ENCODE results near the gene TMEM106C.

TMEM106C gene

DNA sequence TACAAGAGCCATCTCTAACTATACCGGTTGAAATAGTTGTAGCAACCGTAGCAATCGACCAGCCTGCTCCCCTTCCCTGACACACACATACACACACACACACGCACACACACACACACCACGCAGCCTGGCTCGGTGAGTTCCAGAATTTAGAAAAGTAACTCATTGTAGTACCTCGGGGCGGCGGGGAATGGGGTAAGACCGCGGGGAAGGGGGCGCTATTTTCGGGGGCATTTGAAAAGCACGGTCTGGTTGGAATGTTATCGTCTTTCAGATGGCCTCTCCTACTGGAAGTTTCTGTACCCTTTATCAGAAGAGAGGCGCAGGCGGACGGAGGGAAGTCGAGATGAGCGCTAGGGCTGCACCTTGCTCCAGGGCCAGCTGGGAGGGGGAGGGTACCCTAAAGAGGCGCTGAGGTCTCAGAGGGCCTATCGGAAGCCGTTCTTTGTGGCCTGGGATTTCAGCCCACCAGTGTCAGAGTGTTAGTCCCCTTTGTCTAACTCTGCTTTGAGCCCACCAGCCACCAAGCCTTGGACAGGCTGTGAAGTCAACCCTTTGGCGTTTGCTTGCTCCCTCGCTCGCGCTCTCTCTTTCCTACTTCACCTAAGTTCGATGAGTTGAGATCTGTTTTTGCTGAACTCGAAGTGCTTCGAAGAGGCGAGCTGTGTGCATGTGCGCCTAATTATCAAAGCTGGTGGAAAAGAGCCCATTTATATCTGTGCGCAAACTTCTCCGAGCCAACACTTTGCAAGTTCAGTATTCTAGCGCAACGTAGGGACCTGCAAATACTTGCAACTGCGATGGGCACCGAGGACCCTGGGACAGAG lies 40.0 kb downstream of the TMEM106C start:
- H3K9ac ChIP-seq (ENCODE audit: low read depth in 1 of 2, low read length in 2 of 2): no peak overlapping the region
- H3K27ac ChIP-seq (ENCODE audit: low read depth, low read length): no peak overlapping the region
- H3K4me3 ChIP-seq (ENCODE audit: low read depth in 1 of 2, low read length in 2 of 2): peak overlapping the region; percentile 32 to 54
- H3K4me1 ChIP-seq (ENCODE audit: control insufficient read depth in 1 of 2, insufficient read depth in 2 of 2, low read length in 2 of 2): peaks cover 33 to 41% of the 10 kb centered on the region in 2 donors
- peaks cover 68 to 84% of the 10 kb centered on the region in 2 donors for H3K27me3 ChIP-seq (ENCODE audit: control insufficient read depth in 1 of 2, insufficient read depth in 2 of 2, low read length in 2 of 2)
- no peaks in the 10 kb centered on the region for H3K9me3 ChIP-seq (ENCODE audit: control insufficient read depth in 1 of 2, low read length in 2 of 2)
- no peaks in the 10 kb centered on the region for H3K36me3 ChIP-seq (ENCODE audit: control insufficient read depth in 1 of 2, insufficient read depth in 2 of 2, low read length in 2 of 2)

DNA sequence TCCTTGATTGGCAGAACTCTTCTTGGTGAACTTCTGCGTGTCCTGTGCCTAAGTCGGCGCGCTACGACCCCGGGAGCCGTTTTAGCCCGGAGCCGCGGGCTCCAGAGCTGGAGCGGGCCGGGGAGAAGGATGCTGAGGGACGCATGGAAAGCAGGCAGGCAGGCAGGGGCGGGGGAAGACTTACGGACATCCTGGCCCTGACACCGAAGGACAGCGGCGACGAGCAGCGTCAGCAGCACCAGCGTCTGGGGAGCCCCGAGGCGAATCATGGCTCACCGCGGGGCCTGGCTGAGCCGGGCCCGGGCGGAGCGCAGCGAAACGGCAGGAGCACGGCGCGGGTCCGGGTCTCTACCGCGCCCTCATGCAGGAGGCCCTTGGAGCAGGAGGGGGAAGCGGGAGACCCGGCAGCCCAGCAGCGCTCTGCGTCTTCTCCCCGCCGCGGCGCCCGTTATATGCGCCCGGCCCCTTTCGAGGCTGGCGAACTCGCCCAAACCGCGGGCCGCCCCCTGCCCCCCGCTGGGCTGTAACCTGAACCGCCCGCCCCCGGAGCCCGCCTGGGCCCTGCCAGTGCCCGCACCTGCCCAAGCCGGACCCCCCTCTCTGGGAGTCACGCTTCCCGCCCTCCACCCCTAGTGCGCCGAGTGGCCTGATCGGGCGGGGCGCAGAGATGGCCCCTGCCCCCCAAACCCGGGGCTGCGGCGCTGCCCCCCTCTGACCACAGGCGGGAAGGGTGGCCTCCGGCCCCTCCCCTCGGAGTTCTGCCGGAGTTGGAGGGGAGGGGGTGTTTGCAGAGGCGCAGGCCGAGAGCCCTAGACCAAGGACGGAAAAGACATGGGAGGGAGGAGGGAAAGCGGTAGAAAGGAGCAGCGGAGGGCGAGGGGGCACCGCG lies 40.9 kb downstream of the TMEM106C start, which contains the start of gene COL2A1:
Gene COL2A1, minus strand, starts transcription at position 424 of the 889 bp plus-strand sequence. Its CDS starts 155 bp downstream, at position 269.
- Histone ChIP-seq H3K9me3 (ENCODE audit: control insufficient read depth in 1 of 2, low read length in 2 of 2) (no peaks in the 10 kb centered on the region), H3K9ac (ENCODE audit: low read depth in 1 of 2, low read length in 2 of 2) (no peak within 1 kb of the TSS), H3K27me3 (ENCODE audit: control insufficient read depth in 1 of 2, insufficient read depth in 2 of 2, low read length in 2 of 2) (peaks cover 71 to 80% of the 10 kb centered on the region in 2 donors), H3K4me1 (ENCODE audit: control insufficient read depth in 1 of 2, insufficient read depth in 2 of 2, low read length in 2 of 2) (peaks cover 33 to 41% of the 10 kb centered on the region in 2 donors), H3K4me3 (ENCODE audit: low read depth in 1 of 2, low read length in 2 of 2) (peak within 1 kb of the TSS; percentile 32 to 54), H3K27ac (ENCODE audit: low read depth, low read length) (no peak within 1 kb of the TSS), H3K36me3 (ENCODE audit: control insufficient read depth in 1 of 2, insufficient read depth in 2 of 2, low read length in 2 of 2) (no peaks in the 10 kb centered on the region)

DNA sequence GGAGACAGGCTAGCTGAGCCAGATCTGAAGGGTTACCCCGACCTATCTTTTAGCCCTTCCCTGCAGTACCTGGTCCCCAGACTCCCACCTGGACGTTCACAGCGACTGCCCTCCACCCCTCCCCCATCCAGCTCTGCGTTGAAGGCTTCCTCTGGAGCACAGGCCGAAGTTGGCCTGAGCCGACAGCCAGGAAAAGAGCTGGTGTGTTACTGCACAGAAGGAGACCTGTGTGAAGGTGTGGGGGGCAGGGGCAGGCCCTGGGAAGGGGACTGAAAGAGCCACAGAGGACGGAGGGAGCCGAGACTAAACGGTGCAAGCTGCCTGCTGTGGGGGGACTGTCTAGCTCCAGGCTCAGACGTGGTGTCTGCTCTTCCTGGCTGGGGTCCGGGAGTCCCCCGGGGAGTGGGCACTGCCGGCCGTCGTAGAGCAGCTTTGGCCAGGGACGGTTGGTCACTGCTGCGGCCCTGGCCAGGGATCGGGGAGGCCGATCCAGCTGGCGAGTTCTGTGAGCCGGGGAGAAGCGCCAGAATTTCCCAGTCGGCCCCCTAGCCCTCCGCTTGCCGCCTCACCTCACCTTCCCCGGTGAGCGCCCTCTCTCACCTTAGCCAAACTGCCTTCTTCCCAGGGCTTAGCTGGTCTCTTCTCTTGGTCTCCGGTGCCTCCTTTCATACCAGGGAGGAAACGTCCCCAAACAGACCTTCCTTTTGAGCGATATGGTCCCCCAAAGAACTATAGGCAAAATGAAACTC lies 41.8 kb downstream of the TMEM106C start:
- peaks cover 75% of the 10 kb centered on the region in 2 donors for H3K27me3 ChIP-seq (ENCODE audit: control insufficient read depth in 1 of 2, insufficient read depth in 2 of 2, low read length in 2 of 2)
- peaks cover 33 to 41% of the 10 kb centered on the region in 2 donors for H3K4me1 ChIP-seq (ENCODE audit: control insufficient read depth in 1 of 2, insufficient read depth in 2 of 2, low read length in 2 of 2)
- H3K27ac ChIP-seq (ENCODE audit: low read depth, low read length): no peak overlapping the region
- no peaks in the 10 kb centered on the region for H3K9me3 ChIP-seq (ENCODE audit: control insufficient read depth in 1 of 2, low read length in 2 of 2)
- H3K9ac ChIP-seq (ENCODE audit: low read depth in 1 of 2, low read length in 2 of 2): no peak overlapping the region
- no peaks in the 10 kb centered on the region for H3K36me3 ChIP-seq (ENCODE audit: control insufficient read depth in 1 of 2, insufficient read depth in 2 of 2, low read length in 2 of 2)
- no peak overlapping the region for H3K4me3 ChIP-seq (ENCODE audit: low read depth in 1 of 2, low read length in 2 of 2)

DNA sequence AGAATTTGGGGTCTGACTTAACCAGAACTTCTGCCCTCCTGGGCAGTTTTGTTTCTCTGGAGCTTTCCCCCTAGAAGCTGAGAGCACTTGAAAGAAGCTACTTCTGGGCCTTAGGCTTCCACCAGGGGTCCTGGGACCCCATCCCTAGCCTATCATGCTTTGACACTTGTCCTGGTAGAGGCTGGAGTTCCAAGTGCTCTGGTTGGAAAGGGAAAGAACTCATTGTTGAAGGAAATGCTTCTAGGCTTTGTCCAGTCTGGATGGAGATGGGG lies 42.3 kb downstream of the TMEM106C start:
- Histone ChIP-seq H3K9ac (ENCODE audit: low read depth in 1 of 2, low read length in 2 of 2) (no peak overlapping the region), H3K4me3 (ENCODE audit: low read depth in 1 of 2, low read length in 2 of 2) (no peak overlapping the region), H3K27me3 (ENCODE audit: control insufficient read depth in 1 of 2, insufficient read depth in 2 of 2, low read length in 2 of 2) (peaks cover 72% of the 10 kb centered on the region in 2 donors), H3K36me3 (ENCODE audit: control insufficient read depth in 1 of 2, insufficient read depth in 2 of 2, low read length in 2 of 2) (no peaks in the 10 kb centered on the region), H3K4me1 (ENCODE audit: control insufficient read depth in 1 of 2, insufficient read depth in 2 of 2, low read length in 2 of 2) (peaks cover 33 to 41% of the 10 kb centered on the region in 2 donors), H3K27ac (ENCODE audit: low read depth, low read length) (no peak overlapping the region), H3K9me3 (ENCODE audit: control insufficient read depth in 1 of 2, low read length in 2 of 2) (no peaks in the 10 kb centered on the region)

DNA sequence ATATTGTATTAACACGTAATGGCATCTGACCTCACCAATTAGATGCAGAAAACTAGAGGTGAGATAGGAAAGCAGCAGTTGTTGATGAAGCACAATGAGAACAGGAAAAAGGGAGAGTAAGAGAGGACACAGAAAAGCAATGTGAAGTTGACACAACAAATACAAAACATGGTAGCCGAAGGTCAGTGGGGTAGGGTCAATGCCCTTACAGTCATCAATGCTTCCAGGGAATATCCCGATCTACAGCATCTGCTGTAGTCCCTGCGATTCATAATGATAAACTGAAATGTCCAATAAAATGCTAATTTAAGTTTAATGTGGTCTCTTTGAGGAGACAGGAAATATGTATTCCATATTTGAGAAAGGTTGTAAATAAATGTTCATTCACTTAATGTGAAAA lies 43.8 kb downstream of the TMEM106C start:
- Histone ChIP-seq H3K4me1 (ENCODE audit: control insufficient read depth in 1 of 2, insufficient read depth in 2 of 2, low read length in 2 of 2) (peaks cover 18 to 26% of the 10 kb centered on the region in 2 donors), H3K9me3 (ENCODE audit: control insufficient read depth in 1 of 2, low read length in 2 of 2) (no peaks in the 10 kb centered on the region), H3K27ac (ENCODE audit: low read depth, low read length) (no peak overlapping the region), H3K36me3 (ENCODE audit: control insufficient read depth in 1 of 2, insufficient read depth in 2 of 2, low read length in 2 of 2) (no peaks in the 10 kb centered on the region), H3K9ac (ENCODE audit: low read depth in 1 of 2, low read length in 2 of 2) (no peak overlapping the region), H3K4me3 (ENCODE audit: low read depth in 1 of 2, low read length in 2 of 2) (no peak overlapping the region), H3K27me3 (ENCODE audit: control insufficient read depth in 1 of 2, insufficient read depth in 2 of 2, low read length in 2 of 2) (peaks cover 57 to 59% of the 10 kb centered on the region in 2 donors)

DNA sequence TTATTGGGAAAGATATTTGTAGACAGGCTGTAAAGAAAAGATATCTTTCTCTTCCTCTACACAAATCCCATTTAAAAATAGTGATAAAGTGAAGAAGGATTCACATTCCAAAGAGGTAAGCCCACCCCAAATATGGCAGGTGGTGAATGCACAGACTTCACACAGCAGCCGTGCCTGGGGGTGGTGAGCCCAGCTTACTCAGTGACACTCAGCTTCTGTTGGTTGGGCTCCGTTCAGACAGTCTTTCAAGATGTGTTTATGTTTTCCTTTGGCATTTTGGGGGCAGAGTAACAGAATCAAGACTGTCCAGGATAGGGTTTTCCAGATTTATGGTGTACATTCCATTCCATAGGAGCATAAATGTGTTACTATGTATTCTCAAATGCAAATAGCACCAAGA lies 45.0 kb downstream of the TMEM106C start:
- H3K4me3 ChIP-seq (ENCODE audit: low read depth in 1 of 2, low read length in 2 of 2): no peak overlapping the region
- H3K4me1 ChIP-seq (ENCODE audit: control insufficient read depth in 1 of 2, insufficient read depth in 2 of 2, low read length in 2 of 2): peaks cover 8 to 17% of the 10 kb centered on the region in 2 donors
- H3K36me3 ChIP-seq (ENCODE audit: control insufficient read depth in 1 of 2, insufficient read depth in 2 of 2, low read length in 2 of 2): no peaks in the 10 kb centered on the region
- H3K9ac ChIP-seq (ENCODE audit: low read depth in 1 of 2, low read length in 2 of 2): no peak overlapping the region
- H3K9me3 ChIP-seq (ENCODE audit: control insufficient read depth in 1 of 2, low read length in 2 of 2): no peaks in the 10 kb centered on the region
- H3K27ac ChIP-seq (ENCODE audit: low read depth, low read length): no peak overlapping the region
- peaks cover 45 to 47% of the 10 kb centered on the region in 2 donors for H3K27me3 ChIP-seq (ENCODE audit: control insufficient read depth in 1 of 2, insufficient read depth in 2 of 2, low read length in 2 of 2)

DNA sequence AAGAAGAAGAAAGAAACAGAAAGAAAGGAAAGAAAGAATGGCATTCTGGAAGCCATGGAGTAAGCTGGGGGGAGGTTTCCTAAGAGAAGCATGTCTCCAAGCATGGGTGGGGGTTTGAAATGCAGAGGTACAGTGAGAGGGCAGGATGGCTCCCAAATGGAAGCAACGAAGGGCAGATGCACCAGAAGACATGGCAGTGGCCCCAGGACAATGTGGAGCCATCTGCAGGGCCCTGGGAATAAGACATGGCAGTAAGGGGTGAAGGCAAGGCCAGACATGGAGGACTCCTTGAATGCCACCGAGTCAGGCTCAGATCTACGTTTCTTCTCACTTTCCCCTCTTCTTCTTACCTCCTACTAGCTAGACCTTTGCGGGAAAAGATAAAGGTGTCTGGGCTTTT lies 45.6 kb downstream of the TMEM106C start:
- no peaks in the 10 kb centered on the region for H3K9me3 ChIP-seq (ENCODE audit: control insufficient read depth in 1 of 2, low read length in 2 of 2)
- no peak overlapping the region for H3K4me3 ChIP-seq (ENCODE audit: low read depth in 1 of 2, low read length in 2 of 2)
- no peak overlapping the region for H3K27ac ChIP-seq (ENCODE audit: low read depth, low read length)
- no peaks in the 10 kb centered on the region for H3K36me3 ChIP-seq (ENCODE audit: control insufficient read depth in 1 of 2, insufficient read depth in 2 of 2, low read length in 2 of 2)
- H3K4me1 ChIP-seq (ENCODE audit: control insufficient read depth in 1 of 2, insufficient read depth in 2 of 2, low read length in 2 of 2): peaks cover 6 to 16% of the 10 kb centered on the region in 2 donors
- H3K9ac ChIP-seq (ENCODE audit: low read depth in 1 of 2, low read length in 2 of 2): no peak overlapping the region
- H3K27me3 ChIP-seq (ENCODE audit: control insufficient read depth in 1 of 2, insufficient read depth in 2 of 2, low read length in 2 of 2): peaks cover 39 to 41% of the 10 kb centered on the region in 2 donors

DNA sequence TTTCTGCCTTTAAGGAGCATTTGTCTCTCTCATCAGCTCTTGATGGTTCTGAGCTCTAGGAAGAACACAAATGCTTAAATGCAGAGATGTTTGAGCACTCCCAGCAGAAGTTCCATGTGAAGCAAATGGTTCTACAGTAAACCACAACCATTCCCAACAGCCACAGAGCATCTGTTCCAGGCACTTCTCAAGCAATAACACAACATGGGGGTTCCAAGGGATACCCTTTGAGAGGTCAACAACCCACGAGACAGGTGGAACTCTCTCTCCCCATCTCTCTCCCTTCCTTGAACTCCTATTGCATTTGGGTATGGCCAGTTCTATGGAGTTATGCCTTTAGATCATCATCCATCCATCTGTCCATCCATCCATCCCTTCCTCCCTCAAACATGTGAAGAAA lies 46.1 kb downstream of the TMEM106C start:
- peaks cover 37 to 38% of the 10 kb centered on the region in 2 donors for H3K27me3 ChIP-seq (ENCODE audit: control insufficient read depth in 1 of 2, insufficient read depth in 2 of 2, low read length in 2 of 2)
- H3K27ac ChIP-seq (ENCODE audit: low read depth, low read length): no peak overlapping the region
- H3K4me3 ChIP-seq (ENCODE audit: low read depth in 1 of 2, low read length in 2 of 2): no peak overlapping the region
- peaks cover 5 to 12% of the 10 kb centered on the region in 2 donors for H3K4me1 ChIP-seq (ENCODE audit: control insufficient read depth in 1 of 2, insufficient read depth in 2 of 2, low read length in 2 of 2)
- H3K9ac ChIP-seq (ENCODE audit: low read depth in 1 of 2, low read length in 2 of 2): no peak overlapping the region
- no peaks in the 10 kb centered on the region for H3K36me3 ChIP-seq (ENCODE audit: control insufficient read depth in 1 of 2, insufficient read depth in 2 of 2, low read length in 2 of 2)
- no peaks in the 10 kb centered on the region for H3K9me3 ChIP-seq (ENCODE audit: control insufficient read depth in 1 of 2, low read length in 2 of 2)

DNA sequence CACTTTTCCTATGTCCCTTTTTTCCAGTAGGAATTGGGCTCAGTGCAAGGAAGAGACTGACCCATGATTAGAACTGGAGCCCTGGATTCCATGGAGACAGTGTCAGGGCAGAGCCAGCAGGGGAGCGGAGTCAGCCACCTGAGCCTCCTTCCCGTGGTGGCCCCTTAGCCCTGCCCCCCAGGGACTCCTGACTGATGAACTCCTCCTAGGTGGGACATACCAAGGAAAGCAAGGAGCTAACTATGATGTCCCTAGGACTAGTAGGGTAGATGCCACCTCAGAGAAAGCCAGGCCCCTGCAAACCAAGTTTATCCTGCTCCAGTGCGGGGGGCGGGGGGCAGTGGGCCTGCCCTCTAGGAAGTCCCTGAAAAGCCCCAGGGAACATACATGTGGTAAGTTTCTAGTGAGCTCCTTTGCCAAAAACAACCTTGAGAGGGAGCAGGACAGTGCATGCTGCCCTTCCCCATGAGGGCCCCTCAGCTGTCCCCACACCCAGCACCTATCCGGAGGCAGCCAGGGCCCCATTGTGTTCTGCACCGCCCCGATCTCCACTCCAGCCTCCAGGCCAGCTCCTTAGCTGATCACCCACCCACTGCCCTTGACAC lies 47.1 kb downstream of the TMEM106C start:
- H3K4me1 ChIP-seq (ENCODE audit: control insufficient read depth in 1 of 2, insufficient read depth in 2 of 2, low read length in 2 of 2): peaks cover 5 to 6% of the 10 kb centered on the region in 2 donors
- peaks cover 27 to 29% of the 10 kb centered on the region in 2 donors for H3K27me3 ChIP-seq (ENCODE audit: control insufficient read depth in 1 of 2, insufficient read depth in 2 of 2, low read length in 2 of 2)
- H3K27ac ChIP-seq (ENCODE audit: low read depth, low read length): no peak overlapping the region
- no peak overlapping the region for H3K9ac ChIP-seq (ENCODE audit: low read depth in 1 of 2, low read length in 2 of 2)
- H3K9me3 ChIP-seq (ENCODE audit: control insufficient read depth in 1 of 2, low read length in 2 of 2): no peaks in the 10 kb centered on the region
- no peaks in the 10 kb centered on the region for H3K36me3 ChIP-seq (ENCODE audit: control insufficient read depth in 1 of 2, insufficient read depth in 2 of 2, low read length in 2 of 2)
- no peak overlapping the region for H3K4me3 ChIP-seq (ENCODE audit: low read depth in 1 of 2, low read length in 2 of 2)
